GM19467 (cell line): ENCODE data around the gene RNF115.
"Not testable (repeated sequence)": the region's sequence is repeated elsewhere in the genome, so short reads cannot be mapped to it uniquely, and the experiment has no call there.

ENCODE experiments used
- ATAC-seq: cut with Tn5 transposase; IDR thresholded peaks from one replicate; pipeline ENCODE4 v1.9.1; 2021; ENCODE audit warnings: mild to moderate bottlenecking, moderate library complexity; ENCODE audit not compliant: unreplicated experiment

RNF115 gene

GRCh38 chr1:145782272-145783099 lies 41.4 kb downstream of the RNF115 start:
- ATAC-seq: no peak

GRCh38 chr1:145778146-145778540 lies 45.8 kb downstream of the RNF115 start:
- no peak for ATAC-seq

GRCh38 chr1:145777357-145778145 lies 46.3 kb downstream of the RNF115 start:
- no peak for ATAC-seq

DNA sequence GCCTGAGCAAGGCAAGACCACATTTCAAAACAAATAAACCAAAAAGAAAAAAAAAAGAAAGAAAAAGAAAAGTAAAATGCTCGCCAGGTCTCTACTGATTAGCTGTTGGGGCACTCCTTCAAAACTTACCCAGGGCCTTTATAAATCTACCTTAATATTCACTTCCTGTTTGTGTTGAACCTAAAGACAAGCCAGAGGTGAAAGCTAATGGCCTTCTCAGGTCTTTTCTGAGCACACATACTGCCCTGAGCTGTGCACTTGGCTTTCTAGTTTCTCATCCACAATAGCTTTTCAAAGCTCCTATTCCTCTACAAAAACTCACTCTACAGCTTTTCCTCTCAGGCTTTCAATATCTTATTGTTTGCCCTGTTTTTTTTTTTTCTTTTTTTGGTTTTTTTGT lies 50.5 kb downstream of the RNF115 start:
- no peak for ATAC-seq

DNA sequence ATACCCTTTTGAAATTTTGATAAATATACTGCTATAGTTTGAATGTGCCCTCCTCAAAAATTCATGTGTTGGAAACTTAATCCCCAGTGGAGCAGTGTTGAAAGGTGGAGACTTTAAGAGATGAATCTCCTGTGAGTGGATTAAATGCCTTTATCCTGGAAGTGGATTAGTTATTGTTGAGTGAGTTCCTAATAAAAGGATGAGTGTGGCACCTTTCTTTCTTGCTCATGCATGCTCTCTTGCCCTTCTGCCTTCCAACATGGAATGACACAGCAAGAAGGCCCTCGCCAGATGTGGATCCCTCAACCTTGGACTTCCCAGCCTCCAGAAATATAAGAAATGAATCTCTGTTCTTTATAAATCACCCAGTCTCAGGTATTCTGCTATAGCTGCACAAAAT lies 52.8 kb downstream of the RNF115 start:
- no peak for ATAC-seq

GRCh38 chr1:145768004-145768403 lies 55.9 kb downstream of the RNF115 start:
- ATAC-seq: not testable (repeated sequence)

- ATAC-seq: not testable (repeated sequence)
These were observed 57.0 kb downstream of the RNF115 start for GRCh38 chr1:145766926-145767325.

- ATAC-seq: not testable (repeated sequence)
These were observed 58.1 kb downstream of the RNF115 start for GRCh38 chr1:145765585-145766360.

DNA sequence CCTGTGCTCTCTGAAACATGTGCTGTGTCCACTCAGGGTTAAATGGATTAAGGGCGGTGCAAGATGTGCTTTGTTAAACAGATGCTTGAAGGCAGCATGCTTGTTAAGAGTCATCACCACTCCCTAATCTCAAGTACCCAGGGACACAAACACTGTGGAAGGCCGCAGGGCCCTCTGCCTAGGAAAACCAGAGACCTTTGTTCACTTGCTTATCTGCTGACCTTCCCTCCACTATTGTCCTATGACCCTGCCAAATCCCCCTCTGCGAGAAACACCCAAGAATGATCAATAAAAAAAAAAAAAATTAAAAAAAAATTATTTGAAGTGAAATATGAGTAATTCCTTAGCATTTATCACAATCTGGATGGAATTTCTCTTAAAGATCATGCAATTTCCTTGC lies 58.8 kb downstream of the RNF115 start:
- ATAC-seq: not testable (repeated sequence)

DNA sequence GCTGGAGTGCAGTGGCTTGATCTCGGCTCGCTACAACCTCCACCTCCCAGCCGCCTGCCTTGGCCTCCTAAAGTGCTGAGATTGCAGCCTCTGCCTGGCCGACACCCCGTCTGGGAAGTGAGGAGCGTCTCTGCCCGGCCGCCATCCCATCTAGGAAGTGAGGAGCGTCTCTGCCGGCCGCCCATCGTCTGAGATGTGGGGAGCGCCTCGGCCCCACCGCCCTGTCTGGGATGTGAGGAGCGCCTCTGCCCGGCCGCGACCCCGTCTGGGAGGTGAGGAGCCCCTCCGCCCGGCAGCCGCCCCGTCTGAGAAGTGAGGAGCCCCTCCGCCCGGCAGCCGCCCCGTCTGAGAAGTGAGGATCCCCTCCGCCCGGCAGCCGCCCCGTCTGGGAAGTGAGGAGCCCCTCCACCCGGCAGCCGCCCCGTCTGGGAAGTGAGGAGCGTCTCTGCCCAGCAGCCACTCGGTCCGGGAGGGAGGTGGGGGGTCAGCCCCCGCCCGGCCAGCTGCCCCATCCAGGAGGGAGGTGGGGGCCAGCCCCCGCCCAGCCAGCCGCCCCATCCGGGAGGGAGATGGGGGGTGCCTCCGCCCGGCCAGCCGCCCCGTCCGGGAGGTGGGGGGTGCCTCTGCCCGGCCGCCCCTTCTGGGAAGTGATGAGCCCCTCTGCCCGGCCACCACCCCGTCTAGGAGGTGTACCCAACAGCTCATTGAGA lies 59.5 kb downstream of the RNF115 start:
- ATAC-seq: not testable (repeated sequence)

GRCh38 chr1:145762001-145762400 lies 61.9 kb downstream of the RNF115 start:
- not testable (repeated sequence) for ATAC-seq

DNA sequence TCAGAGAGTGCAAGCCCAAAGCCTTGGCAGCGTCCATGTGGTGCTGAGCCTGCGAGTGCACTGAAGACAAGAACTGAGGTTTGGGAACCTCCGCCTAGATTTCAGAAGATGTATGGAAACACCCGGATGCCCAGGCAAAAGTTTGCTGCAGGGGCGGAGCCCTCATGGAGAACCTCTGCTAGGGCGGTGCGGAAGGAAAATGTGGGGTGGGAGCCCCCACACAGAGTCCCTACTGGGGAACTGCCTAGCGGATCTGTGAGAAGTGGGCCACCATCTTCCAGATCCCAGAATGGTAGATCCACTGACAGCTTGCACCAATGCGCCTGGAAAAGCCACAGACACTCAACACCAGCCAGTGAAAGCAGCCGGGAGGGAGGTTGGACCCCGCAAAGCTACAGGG lies 62.4 kb downstream of the RNF115 start:
- not testable (repeated sequence) for ATAC-seq

DNA sequence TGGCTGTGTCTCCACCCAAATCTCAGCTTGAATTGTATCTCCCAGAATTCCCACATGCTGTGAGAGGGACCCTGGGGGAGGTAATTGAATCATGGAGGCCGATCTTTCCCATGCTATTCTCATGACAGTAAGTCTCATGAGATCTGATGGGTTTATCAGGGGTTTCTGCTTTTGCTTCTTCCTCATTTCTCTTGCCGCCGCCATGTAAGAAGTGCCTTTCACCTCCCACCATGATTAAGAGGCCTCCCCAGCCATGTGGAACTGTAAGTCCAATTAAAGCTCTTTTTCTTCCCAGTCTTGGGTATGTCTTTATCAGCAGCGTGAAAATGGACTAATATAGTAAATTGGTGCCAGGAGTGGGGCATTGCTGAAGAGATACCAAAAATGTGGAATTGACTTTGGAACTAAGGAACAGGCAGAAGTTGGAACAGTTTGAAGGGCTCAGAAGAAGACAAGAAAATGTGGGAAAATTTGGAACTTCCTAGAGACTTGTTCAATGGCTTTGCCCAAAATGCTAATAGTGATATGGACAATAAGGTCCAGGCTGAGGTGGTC lies 63.4 kb downstream of the RNF115 start:
- ATAC-seq: not testable (repeated sequence)

- no peak for ATAC-seq
These were observed 64.2 kb downstream of the RNF115 start for GRCh38 chr1:145759721-145760120.

- no peak for ATAC-seq
These were observed 65.3 kb downstream of the RNF115 start for GRCh38 chr1:145758575-145758974.

- ATAC-seq: no peak
These were observed 65.8 kb downstream of the RNF115 start for GRCh38 chr1:145758116-145758515.

DNA sequence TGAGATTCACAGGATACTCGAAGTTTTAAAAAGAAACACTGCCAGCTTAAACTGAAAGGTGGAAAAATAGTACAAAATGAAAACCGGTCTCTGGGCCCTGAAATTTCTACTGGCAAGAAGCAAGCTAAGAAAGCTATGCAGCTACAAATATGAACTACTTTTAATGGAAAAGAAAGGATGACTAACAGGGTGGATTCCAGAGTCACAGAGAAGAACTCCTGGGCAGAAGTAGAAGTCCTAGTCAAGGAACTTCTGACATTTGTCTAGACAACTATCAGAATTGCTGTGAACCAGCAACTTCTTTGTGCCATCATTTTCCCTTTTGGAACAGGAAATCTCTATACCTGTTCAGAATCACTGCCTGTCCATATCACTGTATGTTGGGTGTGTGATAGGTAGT lies 66.5 kb downstream of the RNF115 start:
- ATAC-seq: no peak

DNA sequence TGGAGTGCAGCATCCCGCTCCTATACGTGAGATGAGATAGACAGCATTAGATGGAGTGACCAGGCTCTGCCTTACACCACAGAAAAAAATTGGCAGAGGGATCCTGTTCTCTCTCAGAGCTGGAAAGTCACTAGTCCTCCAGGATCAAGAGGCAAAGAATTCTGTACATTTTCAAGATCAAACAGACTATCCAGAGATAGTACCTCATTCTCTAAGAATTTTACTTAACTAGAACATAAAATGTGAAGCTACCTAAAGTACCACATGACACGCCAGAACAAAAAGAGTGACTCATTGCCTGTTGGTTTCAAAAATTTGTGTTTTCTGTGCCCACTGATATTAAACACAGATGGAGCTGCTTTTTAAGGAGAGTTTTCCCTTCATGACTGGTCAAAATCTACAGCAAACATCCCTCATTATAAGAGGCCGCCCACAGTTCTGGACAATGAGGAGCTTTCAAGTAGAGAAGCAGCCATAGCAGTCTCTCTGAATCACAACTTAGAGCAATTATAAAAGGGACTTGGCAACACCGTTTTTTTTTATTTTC lies 72.3 kb downstream of the RNF115 start:
- no peak for ATAC-seq

- ATAC-seq: no peak
These were observed 73.5 kb downstream of the RNF115 start for GRCh38 chr1:145750426-145750825.
